ENCODE measurements around the gene CACNA2D4.

CACNA2D4 gene

DNA sequence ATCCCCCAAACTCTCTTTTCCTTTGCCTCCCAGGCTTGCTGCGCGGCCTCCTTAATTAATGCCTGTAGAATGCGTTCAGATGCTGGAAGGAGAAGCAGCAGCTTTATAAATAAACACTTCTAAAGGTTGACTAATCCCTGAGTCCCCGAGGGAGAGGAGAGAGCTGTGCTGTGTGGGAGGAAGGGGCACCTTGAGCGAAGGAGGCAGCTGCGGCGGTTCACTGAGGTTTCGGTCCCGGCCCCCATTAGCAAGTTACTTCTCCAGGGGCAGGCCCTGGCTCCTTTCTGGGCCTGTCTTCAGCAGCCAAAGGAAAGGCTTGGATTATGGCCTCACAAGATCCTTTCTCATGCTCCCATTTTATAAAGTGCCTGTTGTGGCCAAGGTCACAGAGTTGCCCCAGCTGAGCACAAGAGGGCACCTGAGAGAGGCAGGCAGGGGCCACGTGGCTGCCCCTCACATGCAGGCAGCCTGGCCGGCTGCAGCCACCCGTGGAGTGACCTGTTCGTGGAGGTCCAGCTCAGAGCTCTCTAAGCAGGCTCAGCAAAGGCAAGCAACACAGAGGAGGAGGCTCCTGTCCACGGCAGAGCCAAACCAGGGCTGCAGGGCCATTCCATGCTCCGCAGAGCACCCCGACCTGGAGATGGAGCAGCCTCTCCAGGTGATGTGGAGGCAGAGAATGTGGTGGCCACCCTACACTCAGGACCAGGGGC, 15.0 kb upstream of the CACNA2D4 start:
- peak; percentile 44 for DNase-seq

DNA sequence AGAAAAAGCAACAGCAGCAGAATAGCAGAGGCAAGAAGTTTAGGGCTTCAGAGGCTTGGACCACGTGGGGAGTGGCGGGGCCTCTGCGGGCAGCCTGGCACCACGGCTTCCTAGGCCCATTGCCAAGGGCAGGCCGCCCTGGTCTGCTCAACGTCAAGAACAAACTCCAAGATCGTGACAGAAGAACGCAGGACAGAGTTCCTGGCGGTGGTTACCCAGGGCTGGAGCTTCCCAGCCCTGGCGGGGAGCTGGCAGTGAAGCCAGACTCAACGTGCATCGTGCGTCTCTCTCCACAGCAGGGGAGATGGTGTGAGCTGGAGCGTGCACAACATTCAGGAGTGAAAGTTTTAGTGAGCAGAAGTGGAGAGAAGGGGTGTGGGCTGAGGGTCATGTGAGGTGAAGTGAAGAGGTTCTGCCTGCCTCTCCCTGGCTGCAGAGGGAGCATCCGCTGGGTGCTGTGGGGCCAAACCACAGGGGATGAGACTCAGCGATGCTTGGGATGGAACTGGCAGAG, 13.9 kb upstream of the CACNA2D4 start:
- DNase-seq = no peak

DNA sequence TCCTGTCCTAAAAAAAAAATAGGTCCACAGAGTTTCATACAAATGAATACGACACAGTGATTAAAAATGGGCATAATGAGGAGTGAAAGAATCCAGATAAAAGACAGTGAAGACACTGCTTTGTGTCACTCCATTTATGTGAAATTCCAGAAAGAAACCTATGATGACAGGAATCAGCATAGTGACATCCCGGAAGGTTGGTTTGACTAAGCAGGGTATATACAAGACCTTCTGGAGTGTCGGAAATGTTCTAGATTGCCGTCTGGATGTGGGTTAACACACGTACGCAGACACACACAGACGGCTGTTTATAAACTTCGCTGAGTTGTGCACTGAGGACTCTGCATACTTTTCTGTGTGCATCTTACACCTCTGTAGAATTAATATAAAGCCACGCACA, 13.2 kb upstream of the CACNA2D4 start:
- DNase-seq = no peak

DNA sequence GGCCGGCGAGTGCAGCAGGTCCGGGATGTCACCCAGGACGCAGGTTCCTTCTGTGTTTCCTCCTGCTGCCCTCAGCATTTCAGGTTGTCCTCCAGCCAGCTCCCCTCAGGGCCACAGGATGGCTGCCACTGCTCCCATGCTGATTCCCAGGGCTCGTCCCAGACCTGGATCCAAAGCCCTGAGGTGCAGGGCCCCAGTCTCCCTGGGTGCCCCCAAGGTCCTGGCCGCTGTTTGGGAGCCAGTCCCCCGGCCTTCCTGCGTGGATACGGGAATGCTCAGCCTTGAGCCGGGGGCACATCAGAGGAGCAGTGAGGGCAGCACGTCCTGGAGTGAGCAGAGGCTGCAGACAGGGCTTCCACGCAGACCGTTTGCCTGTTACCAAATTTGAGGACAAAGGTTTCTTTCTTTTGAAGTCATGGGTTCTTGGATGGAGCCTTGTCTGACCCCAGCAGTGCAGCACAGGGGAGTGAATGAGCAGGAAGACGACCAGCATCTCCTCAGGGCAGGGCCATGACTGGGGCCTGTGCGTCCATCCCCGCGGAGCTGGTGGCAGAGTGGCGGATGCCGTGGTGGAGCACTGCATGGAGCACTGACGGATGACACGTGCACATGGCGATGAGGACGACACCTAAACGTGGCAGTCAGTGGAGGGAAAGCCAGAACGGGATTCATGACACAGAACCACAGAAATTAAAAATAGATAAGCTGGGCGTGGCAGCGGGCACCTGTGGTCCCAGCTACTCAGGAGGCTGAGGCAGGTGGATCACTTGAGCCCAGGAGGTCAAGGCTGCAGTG, 12.5 kb upstream of the CACNA2D4 start:
- no peak for DNase-seq

DNA sequence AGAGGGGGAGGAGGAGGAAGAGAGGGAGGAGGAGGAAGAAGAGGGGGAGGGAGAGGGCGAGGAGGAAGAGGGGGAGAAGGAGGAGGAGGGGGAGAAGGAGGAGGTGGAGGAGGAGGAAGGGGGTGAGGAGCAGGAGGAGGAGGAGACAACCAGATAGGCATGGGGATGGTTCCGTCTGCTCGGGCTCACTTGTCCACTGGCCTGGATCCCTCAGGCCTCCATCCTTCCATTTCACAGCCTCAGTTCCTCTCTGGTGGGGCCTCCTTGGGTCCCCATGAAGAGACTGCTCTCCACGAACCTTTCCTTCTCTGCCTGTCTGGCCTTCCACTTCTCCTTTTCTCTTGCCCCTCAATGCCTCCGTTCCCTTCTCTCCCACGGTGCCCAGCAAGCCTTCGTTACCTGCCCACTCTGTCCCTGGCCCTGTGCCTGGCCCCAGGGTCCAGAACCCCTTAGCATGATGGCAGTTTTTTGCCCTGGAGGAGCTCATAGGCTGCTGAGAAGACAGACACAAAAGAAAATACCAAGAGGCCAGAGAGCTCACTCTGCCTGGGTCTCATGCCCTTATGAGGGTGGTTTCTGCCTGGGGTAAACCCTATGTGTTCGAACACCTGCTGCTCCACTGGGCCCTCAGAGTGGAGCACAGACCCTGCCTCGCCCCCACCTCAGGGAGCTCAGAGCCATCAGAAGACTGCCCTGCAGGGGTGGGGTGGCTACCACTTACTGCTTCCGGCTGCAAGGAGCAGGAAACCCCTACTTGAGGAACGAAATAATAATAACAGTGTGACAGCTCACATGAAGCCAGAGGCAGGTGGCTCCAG, 11.7 kb upstream of the CACNA2D4 start:
- DNase-seq = no peak

DNA sequence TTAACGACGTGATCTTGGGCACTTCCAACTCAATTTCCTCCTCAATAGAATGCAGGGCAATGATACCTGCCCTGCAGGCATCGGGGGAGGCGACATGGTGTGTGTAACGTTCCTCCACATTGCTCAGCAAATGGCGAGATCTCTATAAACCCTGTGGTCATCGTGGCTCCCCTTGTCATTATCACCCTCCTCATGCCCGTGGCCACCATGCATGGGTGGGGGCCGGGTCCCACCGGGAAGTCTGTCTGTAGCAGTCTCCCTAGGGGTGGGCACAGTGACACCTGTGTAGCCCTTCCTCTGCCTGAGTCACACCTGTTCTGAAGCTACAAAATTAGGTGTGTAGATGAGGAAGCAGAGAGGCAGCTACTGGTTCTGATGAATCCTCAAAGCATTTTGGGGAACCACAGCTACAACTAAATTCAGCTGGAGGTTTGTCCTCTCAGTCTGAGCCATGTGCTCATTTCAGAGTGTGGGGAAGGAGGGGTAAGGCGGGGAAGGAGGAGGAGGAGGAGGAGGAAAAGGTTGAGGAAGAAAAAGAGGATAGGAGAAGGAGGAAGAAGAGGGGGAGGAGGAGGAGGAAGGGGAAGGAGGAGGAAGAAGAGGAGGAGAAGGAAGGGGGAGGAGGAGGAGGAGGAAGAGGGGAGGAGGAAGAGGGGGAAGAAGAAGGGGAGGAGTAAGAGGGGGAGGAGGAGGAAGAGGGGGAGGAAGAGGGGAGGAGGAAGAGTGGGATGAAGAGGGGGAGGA, 11.0 kb upstream of the CACNA2D4 start:
- peak; percentile 40 for DNase-seq

DNA sequence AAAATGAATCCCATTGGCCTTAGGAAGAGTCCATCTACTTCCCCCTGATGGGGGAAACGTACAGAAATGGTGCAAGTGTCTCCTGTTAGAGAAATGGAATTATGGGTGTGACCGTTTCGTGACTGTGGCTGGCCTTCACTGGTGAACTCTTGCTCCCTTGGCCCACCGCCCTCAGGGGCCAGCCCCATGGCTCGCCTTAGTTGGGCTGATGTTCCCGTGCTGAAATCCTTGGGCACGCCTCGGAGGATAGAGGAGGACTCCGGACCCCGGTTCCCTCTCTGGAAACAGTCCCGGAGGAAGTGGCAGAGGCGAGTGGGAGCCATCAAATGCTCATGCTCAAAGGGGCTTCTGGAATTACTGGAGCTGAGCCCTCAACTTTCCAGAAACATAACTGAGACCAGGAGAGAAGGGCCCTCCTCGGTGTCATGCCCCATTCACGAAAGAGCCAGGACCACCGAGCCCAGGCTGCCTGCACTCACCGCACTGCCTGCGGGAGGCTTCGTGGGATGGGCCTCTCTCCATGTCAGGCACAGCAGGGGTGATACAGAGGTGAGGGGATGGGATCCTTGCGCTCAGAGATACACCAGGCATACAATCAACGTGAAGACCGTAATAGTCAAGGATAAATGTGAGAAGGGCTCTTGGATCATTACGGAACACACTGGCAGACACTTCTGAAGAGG, 10.1 kb upstream of the CACNA2D4 start:
- DNase-seq = peak; percentile 32

DNA sequence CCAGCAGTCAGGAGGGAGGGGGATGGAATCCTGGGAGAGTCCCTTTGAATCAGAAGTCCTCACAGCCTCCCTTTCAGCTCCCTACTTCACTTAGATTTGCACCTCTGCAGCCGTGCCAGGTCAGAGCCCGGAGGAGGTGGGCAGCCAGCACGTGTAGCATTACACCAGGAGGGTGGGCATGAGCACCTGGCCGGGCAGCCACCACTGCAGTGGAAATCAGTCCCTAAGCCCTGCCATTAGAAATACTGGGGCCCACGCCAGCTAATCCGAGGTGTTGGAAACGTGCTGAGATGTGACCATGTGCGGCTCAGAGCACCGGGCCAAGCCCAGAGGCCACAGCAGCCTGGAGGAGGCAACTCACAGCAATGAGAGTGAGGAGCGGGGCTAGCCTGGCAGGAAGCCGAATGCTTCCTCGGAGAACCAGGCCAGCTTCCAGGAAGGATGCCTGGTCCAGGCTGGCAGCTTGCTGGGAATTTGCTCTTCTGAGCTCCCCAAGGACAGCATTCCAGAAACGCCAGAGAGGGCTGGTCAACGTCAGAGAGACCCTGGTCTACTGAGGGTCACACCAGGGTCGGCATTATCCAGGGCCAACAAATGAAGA, 9.4 kb upstream of the CACNA2D4 start:
- DNase-seq = peak; percentile 49

DNA sequence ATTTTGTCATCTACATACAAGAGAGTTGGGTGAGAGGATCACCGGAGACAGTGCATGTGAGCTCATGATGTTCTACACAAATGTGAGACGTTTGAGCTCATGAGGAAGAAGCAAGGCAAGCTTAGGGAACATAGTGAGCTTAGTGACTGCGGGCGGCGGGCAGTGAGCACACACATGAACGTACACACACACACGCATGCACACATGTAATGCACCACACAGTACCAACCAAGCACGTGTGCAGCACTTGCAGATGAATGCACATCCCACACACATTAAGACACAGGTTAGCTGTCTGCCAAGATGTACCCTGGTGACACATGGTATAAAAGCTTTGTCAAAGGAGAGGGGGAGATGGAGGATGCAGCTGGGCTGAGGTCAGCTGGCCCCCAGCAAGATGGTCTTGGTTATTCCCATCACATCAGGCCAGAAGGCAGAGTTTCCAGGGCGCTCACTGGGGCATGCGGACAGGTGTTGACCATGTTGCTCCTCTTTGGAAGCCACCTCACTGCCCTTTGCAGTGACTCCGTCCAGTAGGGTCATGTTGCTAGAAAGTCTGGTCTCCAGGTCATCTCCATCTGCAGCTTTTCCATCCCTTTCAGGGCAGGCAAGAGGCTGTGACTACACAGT, 8.7 kb upstream of the CACNA2D4 start:
- peak; percentile 47 for DNase-seq

DNA sequence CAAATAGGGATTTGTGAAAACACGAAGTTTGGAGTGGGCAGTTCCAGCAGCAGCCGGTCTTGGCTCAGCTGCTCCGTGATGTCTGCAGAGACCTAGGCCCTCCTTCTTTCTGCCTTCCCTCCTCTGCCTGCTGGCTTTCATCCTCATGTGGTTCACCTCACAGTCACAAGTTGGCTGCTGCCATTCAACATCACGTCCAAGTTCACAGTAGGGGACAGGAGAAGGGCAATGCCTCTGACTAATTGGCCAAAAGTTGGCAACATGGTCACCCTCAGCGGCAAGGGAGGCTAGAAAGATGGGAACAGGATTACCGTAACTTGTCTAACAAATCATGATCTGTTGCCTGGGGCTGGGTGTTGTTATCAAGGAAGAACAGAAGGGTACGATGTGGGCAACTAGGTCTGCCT, 7.8 kb upstream of the CACNA2D4 start:
- peak; percentile 15 for DNase-seq

DNA sequence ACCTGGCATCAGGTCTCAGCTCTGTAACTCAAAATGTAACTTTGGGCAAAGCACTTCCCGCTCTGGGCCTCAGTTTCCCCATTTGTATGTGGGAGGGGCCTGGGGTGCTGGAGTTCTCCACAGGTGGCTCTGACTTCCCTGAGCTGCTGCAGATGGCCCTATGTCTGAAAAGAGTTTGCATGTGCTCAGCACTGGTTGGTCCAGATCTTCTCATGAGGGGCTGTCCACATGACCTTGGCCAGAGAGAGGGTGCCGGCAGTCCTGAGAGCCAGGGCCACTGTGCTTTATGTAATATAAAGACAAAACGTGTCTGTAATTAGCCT, 7.2 kb upstream of the CACNA2D4 start:
- DNase-seq = peak; percentile 13

DNA sequence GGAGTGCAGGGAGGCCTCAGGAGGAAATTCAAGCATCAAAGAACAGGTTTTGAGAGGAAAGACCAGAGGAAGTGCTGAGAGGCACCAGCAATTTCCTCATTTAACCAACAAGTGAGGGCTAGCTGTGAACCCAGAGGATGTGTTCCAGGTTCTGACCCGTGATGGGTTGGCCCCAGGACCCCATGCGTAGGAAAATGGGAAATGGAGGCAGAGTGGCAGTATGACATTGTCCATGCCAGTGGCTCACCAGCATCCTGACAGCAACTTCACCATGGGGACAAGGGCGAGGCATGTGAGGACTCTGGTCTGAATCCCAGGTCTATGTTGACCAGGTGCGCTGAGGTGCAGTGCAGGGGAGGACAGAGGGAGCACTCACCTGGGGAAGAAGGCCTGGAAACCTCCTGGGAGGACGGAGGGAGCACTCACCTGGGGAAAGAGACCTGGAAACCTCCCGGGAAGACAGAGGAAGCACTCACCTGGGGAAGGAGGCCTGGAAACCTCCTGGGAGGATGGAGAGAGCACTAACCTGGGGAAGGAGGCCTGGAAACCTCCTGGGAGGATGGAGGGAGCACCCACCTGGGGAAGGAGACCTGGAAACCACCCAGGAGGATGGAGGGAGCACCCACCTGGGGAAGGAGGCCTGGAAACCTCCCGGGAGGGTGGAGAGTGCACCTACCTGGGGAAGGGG, 6.7 kb upstream of the CACNA2D4 start:
- peak; percentile 46 for DNase-seq

DNA sequence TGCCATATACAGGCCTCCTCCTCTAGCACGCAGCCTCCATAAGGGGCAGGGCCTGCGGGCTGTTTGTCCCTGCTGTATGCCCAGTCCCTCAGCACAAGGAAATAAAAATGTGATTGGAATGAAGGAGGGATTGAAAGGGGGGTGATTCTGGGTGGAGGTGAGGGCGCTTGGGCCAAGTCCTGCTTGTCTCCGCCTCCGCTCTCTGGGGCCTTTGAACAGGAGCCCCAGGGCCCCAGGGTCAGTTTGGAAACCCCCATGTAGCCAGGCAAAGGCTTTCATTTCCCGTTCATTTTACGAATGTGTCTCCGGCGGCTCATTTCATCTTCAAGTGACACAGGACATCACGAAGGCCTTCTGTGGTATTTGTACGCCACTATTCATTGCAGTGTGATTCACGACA, 4.5 kb upstream of the CACNA2D4 start:
- DNase-seq = no peak

DNA sequence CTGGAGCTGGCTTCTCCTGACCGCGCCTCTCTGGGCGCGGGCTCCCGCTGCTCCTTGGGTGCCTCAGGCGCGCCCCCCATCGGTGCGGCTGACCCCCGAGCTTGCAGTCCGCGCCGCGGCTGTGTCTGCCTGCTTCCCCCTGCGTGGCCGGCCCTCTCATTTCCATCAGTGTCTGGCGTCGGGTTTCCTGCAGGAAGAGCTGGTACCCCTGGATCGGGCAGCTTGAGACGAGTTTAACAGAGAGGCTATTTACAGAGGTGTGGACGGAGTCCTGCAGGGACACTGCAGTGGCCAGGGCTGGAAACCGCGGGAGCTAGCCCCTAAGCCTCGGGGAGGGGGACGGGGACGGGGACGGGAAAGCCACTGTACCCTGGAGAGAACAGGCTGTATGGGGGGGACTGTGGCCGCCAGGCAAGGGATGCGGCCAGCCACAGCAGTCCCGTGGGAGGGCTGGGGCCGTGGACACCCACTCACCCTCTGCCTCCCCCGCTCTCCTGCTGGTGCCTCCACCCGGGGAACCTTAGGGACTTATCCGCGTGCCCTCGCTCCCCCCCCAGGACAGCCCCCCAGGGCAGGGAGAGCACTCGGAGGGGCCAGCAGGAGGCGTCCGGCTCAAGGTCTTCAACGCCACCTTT, 3.7 kb upstream of the CACNA2D4 start:
- peak; percentile 47 for DNase-seq

DNA sequence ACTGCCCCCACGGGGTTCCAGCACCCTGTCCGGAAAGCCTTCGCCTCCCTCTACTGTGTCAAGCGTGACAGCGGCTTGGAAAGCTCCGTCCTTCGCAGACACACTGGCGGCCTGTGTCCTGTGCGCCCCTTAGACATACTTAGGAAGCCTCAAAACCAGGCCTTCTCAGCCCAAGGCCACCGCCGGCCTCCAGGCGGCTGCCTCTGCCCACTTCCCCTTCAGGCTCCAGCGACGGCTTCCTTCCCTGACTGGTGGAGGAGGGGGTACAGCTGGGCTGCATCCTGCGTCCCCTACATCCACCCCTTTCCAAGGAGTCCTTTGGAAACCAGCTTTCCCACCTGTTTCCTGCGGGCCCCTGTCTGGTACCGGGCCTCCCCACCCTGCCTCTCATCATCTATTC, 2.5 kb upstream of the CACNA2D4 start:
- DNase-seq = peak; percentile 41

DNA sequence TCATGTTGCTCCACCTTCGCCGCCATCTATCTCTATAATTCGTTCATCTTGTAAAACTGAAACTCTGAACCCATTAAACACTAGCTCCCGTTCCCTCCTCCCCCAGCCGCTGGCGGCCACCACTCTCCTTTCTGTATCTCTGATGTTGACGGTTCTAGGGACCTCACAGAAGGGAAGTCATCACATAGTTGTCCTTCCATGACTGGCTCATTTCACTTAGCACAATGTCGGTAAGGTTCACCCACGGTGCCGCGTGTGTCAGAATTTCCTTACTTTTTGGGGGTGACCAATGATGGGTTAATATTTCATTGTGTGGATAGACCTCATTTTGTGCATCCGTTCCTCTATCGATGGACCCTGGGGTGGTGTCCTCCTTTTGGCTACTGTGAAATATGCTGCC, 2.0 kb upstream of the CACNA2D4 start:
- no peak for DNase-seq

DNA sequence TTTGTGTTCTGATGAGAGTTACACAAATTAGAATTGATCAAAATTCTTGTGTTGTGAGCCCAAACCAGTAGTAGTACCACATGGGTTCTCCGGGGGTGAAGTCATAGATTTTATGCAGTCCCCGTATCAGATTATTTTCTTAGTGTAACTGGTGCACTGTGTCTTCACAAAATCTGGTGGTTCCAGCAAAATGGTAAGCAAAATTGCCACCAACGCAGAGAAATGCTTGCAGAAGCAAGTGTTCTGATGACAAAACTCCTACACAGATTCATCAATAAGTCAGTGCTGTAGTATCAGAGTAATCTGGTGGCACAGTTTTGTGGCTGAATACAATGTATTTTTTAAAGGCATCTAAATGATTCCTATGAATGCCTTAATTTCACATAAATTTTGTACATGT, 1.3 kb upstream of the CACNA2D4 start:
- DNase-seq = no peak

DNA sequence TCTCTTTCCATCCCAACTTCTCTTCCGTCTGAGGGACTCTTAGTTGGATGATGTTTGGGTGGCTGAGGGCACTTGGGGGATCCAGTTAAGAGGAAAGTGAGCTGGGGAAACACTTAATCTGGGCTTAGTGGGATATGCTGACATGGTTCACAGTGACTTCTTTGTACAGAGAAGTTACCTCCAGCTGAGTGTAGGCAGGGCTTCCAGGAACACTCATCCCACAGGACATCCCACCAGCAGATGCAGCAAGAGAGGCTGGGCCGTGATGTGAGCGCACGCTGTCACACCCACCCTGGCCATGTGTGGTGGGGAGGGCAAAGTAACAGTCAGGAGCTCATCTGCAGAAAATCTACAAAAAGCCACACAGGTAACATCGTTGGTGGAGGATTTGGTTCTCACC, 832 bp upstream of the CACNA2D4 start:
- no peak for DNase-seq

DNA sequence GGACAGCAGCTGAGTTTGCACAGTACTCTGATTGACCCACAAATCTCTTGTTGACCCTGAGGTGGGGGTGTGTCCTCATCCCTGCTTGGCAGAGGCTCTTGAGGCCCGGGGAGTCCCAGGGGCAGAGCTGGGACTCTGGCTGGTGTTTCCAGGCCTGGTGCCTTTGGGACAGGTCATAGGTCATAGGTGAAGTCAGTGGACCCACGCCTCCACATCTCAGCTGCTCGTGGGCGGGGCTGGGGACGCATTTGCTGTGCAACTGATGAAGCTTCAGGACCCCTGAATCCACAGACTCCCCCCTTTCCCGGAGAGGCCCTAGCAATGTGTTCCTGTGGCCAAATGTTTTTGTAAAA, 408 bp upstream of the CACNA2D4 start:
- DNase-seq = peak; percentile 38
